Activated T-cell treated with anti-CD3 and anti-CD28 coated beads for 1 hour (primary cell): ENCODE results near the gene ATP6V1E1.
"Not testable (repeated sequence)": the region's sequence is repeated elsewhere in the genome, so short reads cannot be mapped to it uniquely, and the experiment has no call there.

Experiments used
- DNase-seq: peaks from one replicate; pipeline ENCODE4 v3.0.0-alpha.2; 2020; ENCODE audit warnings: low read depth

Gene ATP6V1E1

DNA sequence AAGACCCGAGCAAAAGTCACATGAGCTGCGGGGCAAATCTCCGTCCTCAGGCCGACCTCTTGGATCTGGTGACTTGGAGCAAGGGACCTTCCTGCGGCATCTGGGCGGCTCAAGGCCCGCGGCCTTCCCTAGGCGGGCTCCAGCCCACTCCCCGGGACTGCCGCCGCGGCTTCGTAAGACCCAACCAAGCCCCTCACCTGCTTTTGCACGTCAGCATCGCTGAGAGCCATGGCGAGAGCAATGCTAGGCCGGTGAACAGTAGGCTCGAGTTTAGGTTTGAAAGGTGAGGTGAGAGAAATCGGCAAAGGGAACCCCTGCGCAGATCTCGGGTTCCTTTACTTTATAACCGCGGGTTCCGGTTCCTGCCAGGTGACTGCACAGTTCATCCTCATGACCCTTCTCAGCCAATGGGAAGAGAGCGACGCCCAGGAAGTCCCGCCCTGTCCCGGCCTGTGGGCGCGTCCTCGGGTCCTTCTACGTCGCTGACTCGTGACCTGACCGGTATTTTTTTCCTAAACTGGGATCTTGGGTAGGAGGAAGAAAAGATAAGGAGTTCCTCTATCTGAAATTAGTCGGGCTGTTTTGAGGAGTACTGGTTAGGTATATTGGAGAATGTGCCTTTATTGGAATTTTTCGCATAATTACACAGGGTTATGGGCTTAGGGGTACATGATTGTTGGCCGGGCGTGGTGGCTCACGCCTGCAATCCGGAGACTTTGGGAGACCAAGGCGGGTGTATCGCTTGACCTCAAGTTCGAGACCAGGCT is at the start of gene ATP6V1E1:
TSS of gene ATP6V1E1 (minus strand) at position 344 of the 767 bp plus-strand sequence. CDS start at position 230, 114 bp downstream.
- peak; percentile 89 for DNase-seq

GRCh38 chr22:17675584-17675983 is 47.0 kb upstream of the ATP6V1E1 start:
- DNase-seq: no peak

DNA sequence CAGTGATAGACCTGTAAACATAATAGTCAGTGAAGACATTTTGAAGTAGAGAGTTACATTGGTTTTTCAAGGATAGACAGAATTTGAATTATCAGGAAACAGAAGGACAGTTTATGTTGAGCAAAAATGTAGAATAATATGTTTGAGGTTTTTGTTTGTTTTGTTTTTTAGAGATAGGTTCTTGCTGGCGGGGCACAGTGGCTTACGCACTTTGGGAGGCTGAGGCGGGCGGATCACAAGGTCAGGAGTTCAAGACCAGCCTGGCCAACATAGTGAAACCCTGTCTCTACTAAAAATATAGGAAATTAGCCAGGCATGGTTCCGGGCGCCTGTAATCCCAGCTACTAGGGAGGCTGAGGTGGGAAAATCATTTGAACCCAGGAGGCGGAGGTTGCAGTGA is 45.6 kb upstream of the ATP6V1E1 start:
- no peak for DNase-seq

DNA sequence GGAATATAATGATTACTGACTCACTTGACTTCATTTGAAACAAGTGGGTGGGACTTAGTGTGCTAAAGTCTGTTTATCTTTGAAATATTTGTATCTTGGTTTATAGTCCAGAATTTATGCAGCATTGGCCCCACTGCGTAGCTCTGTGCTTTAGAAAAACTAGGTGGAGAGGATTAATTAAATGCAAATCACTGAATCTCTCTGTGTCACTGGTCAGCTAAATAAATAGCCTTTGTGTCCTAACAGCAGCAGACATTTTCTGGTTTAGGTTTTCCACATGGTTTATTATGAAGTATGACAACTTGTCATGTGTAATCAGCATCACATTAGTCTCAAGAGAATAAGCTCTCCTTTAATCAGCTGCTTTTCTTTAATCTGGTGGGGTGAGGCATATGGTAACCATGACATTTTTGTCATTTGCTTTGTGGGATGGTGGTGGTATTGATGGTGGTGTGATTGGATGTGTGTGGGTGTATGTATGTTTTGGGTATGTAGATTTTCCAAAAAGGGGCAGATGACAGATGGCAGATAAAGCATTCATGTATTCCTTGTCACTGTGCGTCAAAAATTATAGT is 44.0 kb upstream of the ATP6V1E1 start:
- no peak for DNase-seq

- not testable (repeated sequence) for DNase-seq
Measured at GRCh38 chr22:17671521-17672092, 43.1 kb upstream of the ATP6V1E1 start.

- DNase-seq: no peak
Measured at GRCh38 chr22:17665854-17666253, 37.3 kb upstream of the ATP6V1E1 start.

DNA sequence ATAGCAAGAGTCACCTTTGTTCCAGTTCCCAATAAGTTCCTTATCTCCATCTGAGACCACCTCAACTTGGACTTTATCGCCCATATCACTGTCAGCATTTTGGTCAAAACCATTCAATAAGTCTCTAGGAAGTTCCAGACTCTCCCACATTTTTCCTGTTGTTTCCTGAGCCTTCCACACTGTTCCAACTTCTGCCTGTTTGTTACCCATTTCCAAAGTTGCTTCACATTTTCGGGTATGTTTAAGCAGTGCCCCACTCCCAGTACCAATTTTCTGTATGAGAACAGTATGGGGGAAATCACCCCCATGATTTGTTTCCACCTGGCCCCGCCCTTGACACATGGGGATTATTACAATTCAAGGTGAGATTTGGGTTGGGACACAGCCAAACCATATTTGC is 36.7 kb upstream of the ATP6V1E1 start:
- no peak for DNase-seq

- DNase-seq: no peak
Measured at GRCh38 chr22:17664414-17665055, 36.0 kb upstream of the ATP6V1E1 start.

DNA sequence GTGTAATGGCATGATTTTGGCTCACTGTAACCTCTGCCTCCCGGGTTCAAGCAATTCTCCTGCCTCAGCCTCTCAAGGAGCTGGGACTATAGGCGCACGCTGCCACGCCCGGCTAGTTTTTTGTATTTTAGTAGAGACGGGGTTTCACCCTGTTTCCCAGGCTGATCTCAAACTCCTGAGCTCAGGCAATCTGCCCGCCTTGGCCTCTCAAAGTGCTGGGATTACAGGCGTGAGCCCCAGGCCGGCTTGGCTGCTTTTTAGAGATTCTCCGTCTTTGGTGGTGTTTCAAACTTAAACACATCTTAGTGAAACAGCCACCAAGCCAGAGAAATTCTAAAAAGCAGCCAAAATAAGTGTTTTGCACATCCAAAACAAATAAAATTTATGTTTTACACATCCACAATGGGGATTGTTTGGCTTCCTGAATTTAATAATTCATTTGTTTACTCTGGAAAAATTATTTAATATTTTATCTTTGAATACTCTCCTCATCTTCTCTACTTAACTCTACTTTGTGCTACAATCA is 28.4 kb upstream of the ATP6V1E1 start:
- no peak for DNase-seq

- DNase-seq: no peak
Measured at GRCh38 chr22:17655289-17655688, 26.7 kb upstream of the ATP6V1E1 start.

DNA sequence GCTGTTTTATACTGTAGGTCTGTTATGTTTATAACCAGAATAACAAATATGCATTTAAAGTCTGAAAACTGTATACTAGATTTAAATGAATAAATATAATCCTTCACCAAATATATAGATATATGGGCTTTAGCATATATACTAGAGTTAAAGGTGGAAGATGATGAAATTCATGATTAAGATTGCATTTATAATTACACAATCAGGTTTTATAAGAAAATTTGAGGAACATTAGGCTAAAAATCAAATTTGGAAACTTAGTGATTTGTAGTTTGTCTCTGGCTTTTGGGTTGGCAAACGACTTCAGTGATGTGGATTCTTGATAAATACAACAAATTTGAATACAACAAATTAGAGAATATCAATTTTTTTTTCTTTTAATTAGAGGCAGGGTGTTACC is 20.0 kb upstream of the ATP6V1E1 start:
- no peak for DNase-seq

DNA sequence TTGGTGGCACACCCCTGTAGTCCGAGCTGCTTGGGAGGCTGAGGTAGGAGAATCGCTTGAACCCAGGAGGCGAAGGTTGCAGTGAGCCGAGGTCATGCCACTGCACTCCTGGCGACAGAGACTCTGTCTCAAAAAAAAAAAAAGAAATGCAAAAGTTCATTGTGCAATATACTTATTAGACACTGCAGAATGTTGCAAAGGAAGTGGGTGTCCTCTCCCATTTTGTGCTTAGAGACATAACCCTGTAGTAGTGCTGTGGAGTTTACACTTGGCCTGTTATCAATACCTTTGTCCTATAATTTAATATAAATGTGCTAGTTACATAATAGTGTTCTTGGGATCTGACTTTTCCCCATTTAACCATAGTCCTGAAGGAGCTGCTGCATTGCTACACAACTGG is 19.4 kb upstream of the ATP6V1E1 start:
- no peak for DNase-seq

GRCh38 chr22:17647452-17647851 is 18.9 kb upstream of the ATP6V1E1 start:
- DNase-seq: no peak

DNA sequence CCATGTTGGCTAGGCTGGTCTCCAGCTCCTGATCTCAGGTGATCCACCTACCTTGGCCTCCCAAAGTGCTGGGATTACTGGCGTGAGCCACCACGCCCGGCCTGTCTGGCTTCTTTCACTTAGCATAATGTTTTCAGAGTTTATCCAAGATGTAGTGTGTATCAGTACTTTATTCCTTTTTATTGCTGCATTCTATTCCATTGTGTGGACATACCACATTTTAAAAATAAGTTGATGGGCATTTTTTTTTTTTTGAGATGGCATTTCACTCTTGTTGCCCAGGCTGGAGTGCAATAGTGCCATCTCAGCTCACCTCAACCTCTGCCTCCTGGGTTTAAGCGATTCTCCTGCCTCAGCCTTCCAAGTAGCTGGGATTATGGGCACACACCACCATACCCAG is 13.8 kb upstream of the ATP6V1E1 start:
- DNase-seq: not testable (repeated sequence)

DNA sequence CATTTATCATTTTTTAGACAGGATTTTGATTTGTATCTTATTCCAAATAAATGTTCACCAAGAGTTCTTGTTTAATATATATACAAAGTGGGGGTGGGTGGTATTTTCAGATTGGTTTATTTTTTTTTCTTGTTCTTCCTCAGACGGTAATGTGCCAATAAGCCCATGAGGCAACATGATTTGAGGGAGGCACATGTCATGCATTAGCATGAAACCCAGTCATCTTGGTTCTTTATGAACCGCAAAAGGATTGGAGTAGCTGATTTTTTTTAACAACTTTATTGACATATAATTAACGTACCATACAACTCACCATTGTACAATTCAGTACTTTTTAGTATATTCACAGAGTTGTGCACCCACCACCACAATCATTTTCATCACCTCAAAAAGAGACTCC is 12.7 kb upstream of the ATP6V1E1 start:
- DNase-seq: no peak

DNA sequence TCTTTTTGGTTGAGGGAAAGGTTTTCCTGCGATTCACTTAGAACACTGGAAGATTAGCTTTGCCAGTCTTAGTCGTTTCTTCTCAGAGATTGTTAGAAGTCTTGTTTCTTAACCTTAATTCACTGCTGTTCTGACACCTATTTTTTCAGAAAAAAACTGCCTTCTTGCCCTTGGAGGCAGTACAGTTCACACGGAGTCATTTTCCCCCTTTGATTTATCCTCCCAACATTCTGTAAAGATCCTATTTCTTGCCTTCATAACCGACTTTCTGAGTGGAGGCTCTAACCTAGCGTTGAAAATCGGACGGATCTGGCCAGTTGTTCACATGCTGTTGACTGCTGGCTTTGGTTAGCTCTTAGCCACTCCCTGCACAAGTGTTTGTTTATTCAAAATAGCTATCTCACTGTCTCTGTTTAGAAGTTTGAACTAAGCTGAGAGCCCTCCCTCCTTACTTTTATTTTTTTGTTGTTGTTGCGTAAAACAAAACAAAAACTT is 10.7 kb upstream of the ATP6V1E1 start:
- DNase-seq: no peak

DNA sequence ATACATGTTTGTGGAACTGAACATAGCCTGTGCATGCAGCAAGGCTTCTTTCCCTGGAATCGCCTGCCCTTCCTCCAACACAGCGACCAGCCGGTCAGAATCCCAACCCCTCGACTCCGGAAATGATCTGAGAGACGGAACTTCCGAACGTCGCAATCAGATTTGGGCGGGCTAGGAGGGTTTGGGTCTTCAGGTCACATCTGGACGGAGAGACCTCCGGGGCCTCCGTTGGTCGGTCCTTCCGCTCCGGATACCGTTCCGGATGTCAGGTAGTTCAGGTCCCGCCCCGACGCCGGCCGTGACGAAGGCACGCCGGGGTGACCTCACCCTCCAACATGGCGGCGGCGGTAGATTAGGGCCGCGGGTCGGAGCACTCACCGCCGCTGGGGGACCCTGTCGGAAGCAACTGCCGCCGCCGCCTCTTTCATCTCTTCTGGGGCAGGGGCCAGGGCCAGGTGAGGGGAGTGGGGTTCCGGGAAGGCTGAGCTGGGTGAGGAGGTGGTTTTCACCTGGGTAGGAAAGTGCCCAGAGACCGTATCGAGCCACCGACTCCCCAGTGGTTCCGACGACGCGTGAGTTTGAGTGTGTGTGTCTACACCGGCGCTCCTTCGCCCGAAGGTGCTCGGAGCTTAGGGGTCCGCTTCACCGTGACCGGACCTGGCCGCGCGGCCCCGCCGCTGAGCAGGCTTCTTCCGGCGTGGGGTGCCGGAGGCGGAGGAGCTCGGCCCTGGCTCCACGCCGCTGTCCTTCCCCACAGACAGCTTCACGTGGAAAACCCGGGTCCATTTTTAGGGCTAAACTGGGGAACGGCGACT is 10.1 kb upstream of the ATP6V1E1 start, which contains the start of gene BCL2L13:
TSS of gene BCL2L13 (plus strand) at position 326 of the 815 bp plus-strand sequence. CDS start 16,955 bp downstream, outside the sequence.
- peak; percentile 79 for DNase-seq

DNA sequence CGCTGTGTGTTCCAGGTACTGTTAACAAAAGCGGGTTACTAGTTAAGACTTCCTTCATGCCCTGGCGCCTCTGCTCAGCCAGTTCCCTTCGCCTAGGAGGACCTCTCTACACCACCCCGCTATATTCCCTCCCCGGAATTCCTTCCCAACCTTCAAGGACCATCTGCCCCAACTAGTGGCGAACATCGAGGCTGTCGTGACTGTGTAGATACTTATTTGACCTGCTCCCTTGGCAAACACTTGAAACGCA is 9.6 kb upstream of the ATP6V1E1 start:
- no peak for DNase-seq

GRCh38 chr22:17637490-17638181 is 9.1 kb upstream of the ATP6V1E1 start:
- DNase-seq: no peak

DNA sequence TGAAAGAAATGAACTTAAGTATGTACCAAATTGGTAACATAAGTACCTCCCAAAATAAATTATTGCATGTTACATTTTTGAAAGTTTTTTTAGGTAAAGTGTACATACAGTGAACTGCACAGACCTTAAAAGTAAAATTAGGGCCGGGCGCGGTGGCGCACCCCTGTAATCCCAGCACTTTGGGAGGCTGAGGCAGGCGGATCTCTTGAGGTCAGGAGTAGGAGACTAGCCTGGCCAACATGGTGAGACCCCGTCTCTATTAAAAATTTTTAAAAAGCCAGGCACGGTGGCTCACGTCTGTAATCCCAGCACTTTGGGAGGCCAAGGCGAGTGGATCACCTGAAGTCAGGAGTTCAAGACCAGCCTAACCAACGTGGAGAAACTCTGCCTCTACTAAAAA is 8.3 kb upstream of the ATP6V1E1 start:
- DNase-seq: not testable (repeated sequence)

DNA sequence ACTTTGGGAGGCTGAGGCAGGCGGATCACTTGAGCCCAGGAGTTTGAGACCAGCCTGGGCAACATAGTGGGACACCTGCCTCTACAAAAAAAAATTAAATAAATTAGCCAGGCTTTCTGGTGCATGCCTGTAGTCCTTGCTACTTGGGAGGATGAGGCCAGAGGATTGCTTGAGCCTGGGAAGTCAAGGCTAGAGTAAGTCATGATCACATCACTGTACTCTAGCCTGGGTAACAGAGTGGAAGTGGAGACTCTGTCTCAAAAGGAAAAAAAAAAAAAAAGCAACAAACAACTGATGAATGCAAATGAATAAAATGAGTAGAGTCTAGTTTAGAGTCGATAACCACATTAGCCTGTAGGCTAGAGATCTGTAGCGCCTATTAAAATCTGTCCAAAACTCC is 6.1 kb upstream of the ATP6V1E1 start:
- DNase-seq: no peak
